ENCODE data around the gene DDX39A.

DDX39A gene

DNA sequence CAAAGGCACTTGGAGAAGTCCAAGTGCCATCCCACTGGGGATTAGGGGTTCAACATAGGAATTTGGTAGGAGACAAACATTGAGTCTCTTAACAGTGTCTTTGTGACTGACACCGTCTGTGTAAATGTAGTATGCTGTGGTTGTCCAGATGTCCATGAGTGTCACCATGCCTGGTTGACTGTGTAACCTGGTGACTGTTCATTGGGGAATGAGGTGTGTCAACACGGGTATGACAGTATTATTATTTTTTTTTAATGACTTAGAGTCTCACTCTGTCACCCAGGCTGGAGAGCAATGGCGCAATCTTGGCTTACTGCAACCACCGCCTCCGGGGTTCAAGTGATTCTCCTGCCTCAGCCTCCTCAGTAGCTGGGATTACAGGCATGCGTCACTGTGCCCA lies 30.2 kb upstream of the DDX39A start:
- 95 to 96% methylated on average over 6 of the region's 6 CpGs for WGBS, 2 experiments
- no peaks in the 10 kb centered on the region for H3K4me1 ChIP-seq (ENCODE audit: control insufficient read depth, insufficient read depth, low read length)
- H3K27ac ChIP-seq (ENCODE audit: insufficient read depth, low read depth, low read length, poor library complexity, severe bottlenecking) = no peak overlapping the region
- H3K36me3 ChIP-seq (ENCODE audit: control insufficient read depth, insufficient read depth, low read length) = peaks cover 47% of the 10 kb centered on the region
- no peaks in the 10 kb centered on the region for H3K9me3 ChIP-seq (ENCODE audit: control insufficient read depth, low read length)
- no peak overlapping the region for H3K4me3 ChIP-seq (ENCODE audit: insufficient read depth, low read depth, low read length)
- H3K27me3 ChIP-seq (ENCODE audit: control insufficient read depth, insufficient read depth, low read length, poor library complexity, severe bottlenecking) = no peaks in the 10 kb centered on the region

DNA sequence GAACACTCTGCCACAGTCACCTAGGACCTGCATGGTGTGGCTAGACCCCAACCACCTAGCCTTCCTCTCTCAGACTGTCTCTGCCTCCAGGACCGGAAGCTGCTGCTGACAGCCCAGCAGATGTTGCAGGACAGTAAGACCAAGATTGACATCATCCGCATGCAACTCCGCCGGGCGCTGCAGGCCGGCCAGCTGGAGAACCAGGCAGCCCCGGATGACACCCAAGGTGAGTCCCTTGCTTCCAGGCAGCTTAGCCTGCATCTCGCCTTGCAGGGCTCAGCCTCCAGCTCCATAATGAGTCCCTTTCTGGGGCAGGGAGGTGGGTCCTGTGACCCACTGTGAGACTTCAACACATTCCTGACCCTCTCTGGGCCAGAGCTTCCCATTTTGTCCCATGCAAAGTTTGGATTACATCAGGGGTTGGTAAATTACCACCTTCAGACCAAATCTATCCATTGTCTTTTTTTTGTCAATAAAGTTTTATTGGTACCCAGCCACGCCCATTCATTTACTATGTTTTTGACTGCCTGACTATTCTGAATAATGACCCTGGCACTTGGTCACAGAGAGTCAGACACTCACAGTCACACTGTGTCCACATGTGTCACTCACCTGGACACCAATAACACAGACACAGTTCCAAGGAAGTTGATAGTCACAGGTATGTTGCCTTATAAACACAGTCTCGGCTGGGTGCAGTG lies 27.3 kb upstream of the DDX39A start:
- H3K4me1 ChIP-seq (ENCODE audit: control insufficient read depth, insufficient read depth, low read length) = no peaks in the 10 kb centered on the region
- no peaks in the 10 kb centered on the region for H3K9me3 ChIP-seq (ENCODE audit: control insufficient read depth, low read length)
- no peak overlapping the region for H3K4me3 ChIP-seq (ENCODE audit: insufficient read depth, low read depth, low read length)
- WGBS, 2 experiments = 93 to 96% methylated on average over 10 of the region's 10 CpGs
- H3K27me3 ChIP-seq (ENCODE audit: control insufficient read depth, insufficient read depth, low read length, poor library complexity, severe bottlenecking) = no peaks in the 10 kb centered on the region
- no peak overlapping the region for H3K27ac ChIP-seq (ENCODE audit: insufficient read depth, low read depth, low read length, poor library complexity, severe bottlenecking)
- peaks cover 52% of the 10 kb centered on the region for H3K36me3 ChIP-seq (ENCODE audit: control insufficient read depth, insufficient read depth, low read length)

GRCh38 chr19:14443632-14444216 lies 24.6 kb upstream of the DDX39A start:
- no peaks in the 10 kb centered on the region for H3K4me1 ChIP-seq (ENCODE audit: control insufficient read depth, insufficient read depth, low read length)
- no peaks in the 10 kb centered on the region for H3K27me3 ChIP-seq (ENCODE audit: control insufficient read depth, insufficient read depth, low read length, poor library complexity, severe bottlenecking)
- H3K36me3 ChIP-seq (ENCODE audit: control insufficient read depth, insufficient read depth, low read length) = peaks cover 35% of the 10 kb centered on the region
- no peak overlapping the region for H3K27ac ChIP-seq (ENCODE audit: insufficient read depth, low read depth, low read length, poor library complexity, severe bottlenecking)
- no peak overlapping the region for H3K4me3 ChIP-seq (ENCODE audit: insufficient read depth, low read depth, low read length)
- H3K9me3 ChIP-seq (ENCODE audit: control insufficient read depth, low read length) = no peaks in the 10 kb centered on the region
- WGBS, 2 experiments = 93 to 95% methylated on average over 14 of the region's 14 CpGs

DNA sequence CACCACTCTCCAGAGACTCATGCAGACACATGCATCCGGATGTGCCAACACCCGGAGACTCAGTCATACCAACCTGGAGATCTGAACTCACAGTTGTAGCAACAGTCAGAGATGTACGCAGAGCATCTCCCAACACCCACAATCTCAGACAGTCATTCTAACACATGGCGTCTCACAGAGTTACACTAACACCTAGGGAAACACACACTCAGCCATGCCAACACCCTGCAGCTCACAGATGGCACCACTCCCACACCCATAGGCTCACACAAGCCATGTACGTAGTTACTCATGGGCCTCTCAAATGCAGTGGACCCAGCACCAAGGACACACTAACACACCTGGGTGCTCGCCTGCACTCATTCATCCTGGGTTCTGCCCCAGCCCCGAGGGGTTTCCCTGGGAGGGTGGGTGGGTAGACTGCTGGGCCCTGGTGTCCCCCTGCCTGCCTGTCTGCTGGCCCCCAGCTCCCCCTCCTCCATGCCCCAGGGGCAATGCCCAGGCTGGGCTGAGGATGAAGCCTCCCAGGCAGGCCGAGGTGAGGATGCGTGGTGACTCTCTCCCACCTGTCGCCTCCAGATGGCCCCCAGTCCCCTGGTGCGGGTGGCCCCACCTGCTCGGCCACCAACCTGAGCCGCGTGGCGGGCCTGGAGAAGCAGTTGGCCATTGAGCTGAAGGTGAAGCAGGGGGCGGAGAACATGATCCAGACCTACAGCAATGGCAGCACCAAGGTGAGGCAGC lies 23.9 kb upstream of the DDX39A start:
- Histone ChIP-seq H3K4me1 (ENCODE audit: control insufficient read depth, insufficient read depth, low read length) (no peaks in the 10 kb centered on the region), H3K36me3 (ENCODE audit: control insufficient read depth, insufficient read depth, low read length) (peaks cover 30% of the 10 kb centered on the region), H3K9me3 (ENCODE audit: control insufficient read depth, low read length) (no peaks in the 10 kb centered on the region), H3K27me3 (ENCODE audit: control insufficient read depth, insufficient read depth, low read length, poor library complexity, severe bottlenecking) (no peaks in the 10 kb centered on the region), H3K27ac (ENCODE audit: insufficient read depth, low read depth, low read length, poor library complexity, severe bottlenecking) (no peak overlapping the region), H3K4me3 (ENCODE audit: insufficient read depth, low read depth, low read length) (no peak overlapping the region)
- 96 to 98% methylated on average over 16 of the region's 16 CpGs for WGBS, 2 experiments

- no peak overlapping the region for H3K27ac ChIP-seq (ENCODE audit: insufficient read depth, low read depth, low read length, poor library complexity, severe bottlenecking)
- H3K36me3 ChIP-seq (ENCODE audit: control insufficient read depth, insufficient read depth, low read length) = peaks cover 23% of the 10 kb centered on the region
- WGBS, 2 experiments = 94% methylated on average over 34 of the region's 34 CpGs
- no peaks in the 10 kb centered on the region for H3K27me3 ChIP-seq (ENCODE audit: control insufficient read depth, insufficient read depth, low read length, poor library complexity, severe bottlenecking)
- no peaks in the 10 kb centered on the region for H3K9me3 ChIP-seq (ENCODE audit: control insufficient read depth, low read length)
- no peaks in the 10 kb centered on the region for H3K4me1 ChIP-seq (ENCODE audit: control insufficient read depth, insufficient read depth, low read length)
- no peak overlapping the region for H3K4me3 ChIP-seq (ENCODE audit: insufficient read depth, low read depth, low read length)
Observed at GRCh38 chr19:14441041-14441938, 22.1 kb upstream of the DDX39A start.

DNA sequence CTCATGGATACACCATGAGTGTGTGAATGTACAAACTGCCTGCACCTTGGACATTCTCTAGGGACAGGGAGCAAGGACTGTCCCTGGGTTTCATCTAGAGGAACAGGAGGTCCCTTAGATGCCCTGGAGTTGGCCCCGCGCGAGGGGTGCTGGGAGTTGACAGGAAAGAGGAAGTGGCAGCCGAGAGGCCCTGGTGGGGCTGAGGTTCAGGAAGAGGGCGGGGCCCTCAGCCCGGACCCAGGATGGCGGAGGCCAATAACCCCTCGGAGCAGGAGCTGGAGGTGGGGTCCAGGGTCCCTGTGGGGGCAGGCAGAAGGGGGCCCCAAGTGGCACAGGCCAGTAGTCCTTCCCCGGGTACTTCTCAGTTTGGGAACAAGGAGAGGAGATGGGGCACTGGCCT lies 20.9 kb upstream of the DDX39A start:
- no peak overlapping the region for H3K4me3 ChIP-seq (ENCODE audit: insufficient read depth, low read depth, low read length)
- no peaks in the 10 kb centered on the region for H3K9me3 ChIP-seq (ENCODE audit: control insufficient read depth, low read length)
- H3K36me3 ChIP-seq (ENCODE audit: control insufficient read depth, insufficient read depth, low read length) = peaks cover 16% of the 10 kb centered on the region
- no peaks in the 10 kb centered on the region for H3K4me1 ChIP-seq (ENCODE audit: control insufficient read depth, insufficient read depth, low read length)
- no peaks in the 10 kb centered on the region for H3K27me3 ChIP-seq (ENCODE audit: control insufficient read depth, insufficient read depth, low read length, poor library complexity, severe bottlenecking)
- no peak overlapping the region for H3K27ac ChIP-seq (ENCODE audit: insufficient read depth, low read depth, low read length, poor library complexity, severe bottlenecking)
- 86 to 87% methylated on average over 9 of the region's 9 CpGs for WGBS, 2 experiments

DNA sequence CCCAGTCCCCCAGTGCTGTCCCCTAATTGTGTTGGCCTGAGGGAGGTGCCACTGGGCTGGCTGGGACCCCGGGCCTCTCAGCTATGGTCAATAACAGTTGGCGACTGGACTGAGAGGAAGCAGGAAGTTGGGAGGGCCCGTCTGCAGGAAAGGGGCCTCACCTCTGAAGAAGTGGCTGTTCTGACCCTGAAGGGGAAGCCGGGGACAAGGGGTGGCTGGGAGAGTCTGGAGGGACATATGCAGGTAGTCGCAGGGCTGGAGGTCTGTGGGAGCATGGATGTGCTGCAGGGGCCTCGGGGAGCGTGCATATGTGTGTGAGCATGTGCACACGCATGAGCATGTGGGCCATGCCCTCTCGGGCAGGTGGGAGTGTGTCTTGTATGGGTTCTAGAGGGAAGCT lies 19.9 kb upstream of the DDX39A start:
- WGBS, 2 experiments = 94% methylated on average over 9 of the region's 9 CpGs
- H3K27ac ChIP-seq (ENCODE audit: insufficient read depth, low read depth, low read length, poor library complexity, severe bottlenecking) = no peak overlapping the region
- no peaks in the 10 kb centered on the region for H3K27me3 ChIP-seq (ENCODE audit: control insufficient read depth, insufficient read depth, low read length, poor library complexity, severe bottlenecking)

DNA sequence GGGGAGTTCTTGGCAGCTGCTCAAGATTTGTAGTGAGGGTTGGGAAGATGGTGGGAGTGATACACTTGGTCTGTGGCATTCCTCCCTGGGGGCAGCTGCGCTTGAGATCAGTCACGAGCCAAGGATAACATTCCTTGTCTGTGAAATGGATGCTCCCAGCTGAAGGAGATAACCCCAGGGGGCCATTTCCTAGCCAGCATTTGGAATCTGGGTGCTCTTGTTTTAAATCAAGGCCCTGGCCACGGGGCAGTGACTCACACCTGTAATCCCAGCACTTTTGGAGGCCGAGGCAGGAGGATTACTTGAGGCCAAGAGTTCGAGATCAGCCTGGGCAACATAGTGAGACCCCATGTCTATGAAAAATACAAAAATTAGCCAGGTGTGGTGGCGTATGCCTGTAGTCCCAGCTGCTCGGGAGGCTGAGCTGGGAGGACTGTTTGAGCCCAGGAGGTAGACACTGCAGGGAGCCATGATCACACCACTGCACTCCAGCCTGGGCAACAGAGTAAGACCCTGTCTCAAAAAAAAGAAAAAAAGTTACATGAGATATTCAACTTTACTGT lies 18.5 kb upstream of the DDX39A start:
- H3K36me3 ChIP-seq (ENCODE audit: control insufficient read depth, insufficient read depth, low read length) = no peaks in the 10 kb centered on the region
- no peaks in the 10 kb centered on the region for H3K9me3 ChIP-seq (ENCODE audit: control insufficient read depth, low read length)
- 94% methylated on average over 7 of the region's 7 CpGs for WGBS, 2 experiments
- peaks cover 11% of the 10 kb centered on the region for H3K4me1 ChIP-seq (ENCODE audit: control insufficient read depth, insufficient read depth, low read length)
- H3K4me3 ChIP-seq (ENCODE audit: insufficient read depth, low read depth, low read length) = no peak overlapping the region
- no peaks in the 10 kb centered on the region for H3K27me3 ChIP-seq (ENCODE audit: control insufficient read depth, insufficient read depth, low read length, poor library complexity, severe bottlenecking)
- no peak overlapping the region for H3K27ac ChIP-seq (ENCODE audit: insufficient read depth, low read depth, low read length, poor library complexity, severe bottlenecking)

More for the DNA sequence above, 19.9 kb upstream of the DDX39A start:
- Histone ChIP-seq H3K4me1 (ENCODE audit: control insufficient read depth, insufficient read depth, low read length) (peaks cover 8% of the 10 kb centered on the region), H3K36me3 (ENCODE audit: control insufficient read depth, insufficient read depth, low read length) (peaks cover 8% of the 10 kb centered on the region), H3K4me3 (ENCODE audit: insufficient read depth, low read depth, low read length) (no peak overlapping the region), H3K9me3 (ENCODE audit: control insufficient read depth, low read length) (no peaks in the 10 kb centered on the region)

DNA sequence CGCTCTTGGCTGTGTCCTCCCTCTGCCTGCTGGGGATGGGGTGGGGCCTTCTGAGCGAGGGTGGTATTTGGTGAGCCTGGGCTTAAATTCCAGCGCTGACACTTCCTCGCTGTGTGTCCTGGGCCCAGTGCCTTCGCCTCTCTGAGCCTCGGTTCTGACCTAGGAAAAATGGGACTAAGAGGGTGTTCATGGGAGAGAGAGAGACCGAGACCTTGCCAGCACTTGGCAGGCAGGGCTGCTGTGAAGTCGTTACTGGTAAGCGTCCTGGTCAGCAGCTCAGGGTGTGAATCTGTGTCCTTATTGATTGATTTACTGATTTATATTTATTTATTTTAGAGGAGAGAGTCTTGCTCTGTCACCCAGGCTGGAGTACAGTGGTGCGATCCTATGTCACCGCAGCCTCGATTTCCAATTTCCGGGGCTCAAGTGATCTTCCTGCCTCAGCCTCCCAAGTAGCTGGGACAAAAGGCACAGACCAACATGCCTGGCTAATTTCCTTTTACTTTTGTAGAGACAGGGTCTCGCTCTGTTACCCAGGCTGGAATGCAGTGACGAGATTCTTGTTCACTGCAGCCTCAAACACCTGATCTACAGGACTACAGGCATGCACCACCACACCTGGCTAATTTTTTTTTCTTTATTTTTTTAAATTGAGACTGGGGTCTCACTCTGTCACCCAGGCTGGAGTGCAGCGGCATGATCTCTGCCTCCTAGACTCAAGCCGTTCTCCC lies 16.3 kb upstream of the DDX39A start:
- 88 to 91% methylated on average over 17 of the region's 17 CpGs for WGBS, 2 experiments
- no peak overlapping the region for H3K4me3 ChIP-seq (ENCODE audit: insufficient read depth, low read depth, low read length)
- no peaks in the 10 kb centered on the region for H3K36me3 ChIP-seq (ENCODE audit: control insufficient read depth, insufficient read depth, low read length)
- peaks cover 17% of the 10 kb centered on the region for H3K27me3 ChIP-seq (ENCODE audit: control insufficient read depth, insufficient read depth, low read length, poor library complexity, severe bottlenecking)
- H3K27ac ChIP-seq (ENCODE audit: insufficient read depth, low read depth, low read length, poor library complexity, severe bottlenecking) = no peak overlapping the region
- H3K4me1 ChIP-seq (ENCODE audit: control insufficient read depth, insufficient read depth, low read length) = peaks cover 11% of the 10 kb centered on the region
- H3K9me3 ChIP-seq (ENCODE audit: control insufficient read depth, low read length) = no peaks in the 10 kb centered on the region
